ENCODE measurements around the gene LACC1.

DNA sequence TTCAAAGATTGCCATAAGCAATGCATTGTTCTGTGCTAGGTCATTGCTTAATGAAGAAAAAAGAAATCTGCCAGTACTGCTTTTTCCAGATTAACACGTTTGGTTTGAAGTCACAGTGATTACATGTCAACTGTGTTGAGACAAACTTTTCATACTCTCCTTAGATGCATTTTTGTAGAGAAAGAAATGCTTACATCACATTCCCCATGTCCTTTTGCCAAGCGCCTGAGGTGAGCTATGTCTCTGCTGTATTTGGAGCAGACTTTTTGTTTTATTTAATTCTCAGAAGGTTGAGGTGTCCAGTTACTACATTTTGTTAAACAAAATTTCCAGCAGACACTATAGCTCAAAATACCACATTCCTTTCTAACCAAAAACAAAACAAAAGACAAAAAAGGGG is 16.2 kb downstream of the LACC1 start:
- TF ChIP-seq POLR2A (IDR thresholded peaks at IDR 0.05; ENCODE audit: low read length) (no peak), GATA1 (IDR thresholded peaks at IDR 0.05; ENCODE audit: low read depth, low read length) (no peak)
